DMS 273 treated with DMSO at 0.1 percent for 48 hours (cell line): ENCODE results near the gene TCAP.

Experiments used
- DNase-seq: peaks from one replicate; lab custom pipeline; 2025; lab: John Stamatoyannopoulos, UW

Gene TCAP

GRCh38 chr17:39667945-39668924, 3.1 kb downstream of the TCAP start, which contains the start of gene PNMT:
PNMT (plus strand) TSS chr17:39668453; CDS start chr17:39668476, 23 bp downstream.
- DNase-seq: no peak

- DNase-seq: no peak
Measured at GRCh38 chr17:39669897-39670735, 5.0 kb downstream of the TCAP start.

GRCh38 chr17:39670746-39671145, 5.6 kb downstream of the TCAP start:
- DNase-seq: no peak

- no peak for DNase-seq
Measured at GRCh38 chr17:39671651-39672521, 6.7 kb downstream of the TCAP start.

GRCh38 chr17:39672522-39673334, 7.6 kb downstream of the TCAP start:
- no peak for DNase-seq

GRCh38 chr17:39673335-39674081, 8.4 kb downstream of the TCAP start:
- DNase-seq: no peak

- DNase-seq: no peak
Measured at GRCh38 chr17:39674179-39674578, 9.0 kb downstream of the TCAP start.

GRCh38 chr17:39674702-39675389, 9.7 kb downstream of the TCAP start:
- DNase-seq: no peak

- no peak for DNase-seq
Measured at GRCh38 chr17:39675390-39676082, 10.4 kb downstream of the TCAP start.

GRCh38 chr17:39676198-39676819, 11.2 kb downstream of the TCAP start:
- DNase-seq: no peak

GRCh38 chr17:39677072-39677471, 11.9 kb downstream of the TCAP start:
- DNase-seq: no peak

- no peak for DNase-seq
Measured at GRCh38 chr17:39677542-39678339, 12.6 kb downstream of the TCAP start.

GRCh38 chr17:39678340-39679116, 13.4 kb downstream of the TCAP start:
- no peak for DNase-seq

GRCh38 chr17:39679521-39680192, 14.5 kb downstream of the TCAP start:
- no peak for DNase-seq

- DNase-seq: no peak
Measured at GRCh38 chr17:39683295-39683939, 18.3 kb downstream of the TCAP start.
